Urothelium cell line (cell line): ENCODE measurements around the gene CAMKMT.

Experiments
- DNase-seq: peaks from one replicate; pipeline ENCODE4 v3.0.0; 2011; ENCODE audit warnings: low spot score, mixed read lengths
- FAIRE-seq: peaks from 2 replicates; lab custom pipeline; 2011; peaks lifted over from hg19 to GRCh38; lab: Jason Lieb, UNC

The CAMKMT gene

GRCh38 chr2:44442019-44442418, 80.3 kb downstream of the CAMKMT start:
- FAIRE-seq: no peak
- DNase-seq: no peak

- no peak for DNase-seq
- FAIRE-seq: no peak
These were observed 81.8 kb downstream of the CAMKMT start for GRCh38 chr2:44443517-44443916.

- DNase-seq (no peak), FAIRE-seq (no peak)
These were observed 83.1 kb downstream of the CAMKMT start for GRCh38 chr2:44444881-44445280.

- no peak for FAIRE-seq
These were observed 87.2 kb downstream of the CAMKMT start for GRCh38 chr2:44448860-44449527.

GRCh38 chr2:44450082-44450481, 88.3 kb downstream of the CAMKMT start:
- DNase-seq: no peak
- FAIRE-seq: no peak

More at GRCh38 chr2:44448860-44449527, 87.2 kb downstream of the CAMKMT start:
- no peak for DNase-seq

- DNase-seq: no peak
- FAIRE-seq: no peak
These were observed 89.1 kb downstream of the CAMKMT start for GRCh38 chr2:44450806-44451205.

- DNase-seq (no peak), FAIRE-seq (no peak)
These were observed 90.4 kb downstream of the CAMKMT start for GRCh38 chr2:44452069-44452583.

GRCh38 chr2:44453259-44453658, 91.5 kb downstream of the CAMKMT start:
- FAIRE-seq (no peak), DNase-seq (no peak)

- no peak for FAIRE-seq
- no peak for DNase-seq
These were observed 94.1 kb downstream of the CAMKMT start for GRCh38 chr2:44455877-44456276.

- no peak for DNase-seq
- no peak for FAIRE-seq
These were observed 95.2 kb downstream of the CAMKMT start for GRCh38 chr2:44456946-44457345.

GRCh38 chr2:44459739-44460138, 98.0 kb downstream of the CAMKMT start:
- DNase-seq (no peak), FAIRE-seq (no peak)

GRCh38 chr2:44462934-44463849, 101.4 kb downstream of the CAMKMT start:
- FAIRE-seq (no peak), DNase-seq (no peak)

GRCh38 chr2:44464437-44464836, 102.7 kb downstream of the CAMKMT start:
- FAIRE-seq: no peak
- DNase-seq: no peak

- no peak for DNase-seq
- no peak for FAIRE-seq
These were observed 108.4 kb downstream of the CAMKMT start for GRCh38 chr2:44470151-44470550.

GRCh38 chr2:44477657-44478414, 116.1 kb downstream of the CAMKMT start:
- FAIRE-seq (no peak), DNase-seq (no peak)

GRCh38 chr2:44479127-44479887, 117.6 kb downstream of the CAMKMT start:
- DNase-seq (peak; percentile 79), FAIRE-seq (peak; percentile 63)

- FAIRE-seq: no peak
- DNase-seq: no peak
These were observed 118.3 kb downstream of the CAMKMT start for GRCh38 chr2:44480068-44480467.

GRCh38 chr2:44487052-44487451, 125.3 kb downstream of the CAMKMT start:
- DNase-seq (no peak), FAIRE-seq (no peak)

- FAIRE-seq (no peak), DNase-seq (no peak)
These were observed 129.0 kb downstream of the CAMKMT start for GRCh38 chr2:44490726-44491125.

- no peak for DNase-seq
- FAIRE-seq: no peak
These were observed 132.3 kb downstream of the CAMKMT start for GRCh38 chr2:44494006-44494405.
